CD4-positive, alpha-beta T cell treated with Interleukin-15 for 1 hour (primary cell): Measurements from ENCODE around the gene PTRHD1.

Source experiments
- DNase-seq: peaks from one replicate; pipeline ENCODE4 v3.0.0-alpha.2; 2020

Gene PTRHD1

GRCh38 chr2:24749069-24749691 lies 44.0 kb downstream of the PTRHD1 start:
- no peak for DNase-seq

DNA sequence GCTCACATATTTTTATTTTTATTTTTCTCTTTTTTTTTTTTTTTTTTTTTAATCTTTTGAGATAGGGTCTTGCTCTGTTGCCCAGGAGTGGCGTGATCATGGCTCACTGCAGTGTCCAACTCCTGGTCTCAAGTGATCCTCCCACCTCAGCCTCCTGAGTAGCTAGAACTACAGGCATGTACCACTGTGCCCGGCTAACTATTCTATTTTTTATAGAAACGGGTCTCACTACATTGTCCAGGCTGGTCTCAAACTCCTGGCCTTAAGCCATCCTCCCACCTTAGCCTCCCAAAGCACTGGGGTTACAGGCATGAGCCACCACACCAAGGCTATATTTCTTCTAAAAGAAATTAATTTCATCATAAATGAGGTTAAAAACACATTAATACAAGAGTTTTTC lies 45.9 kb downstream of the PTRHD1 start:
- no peak for DNase-seq

- DNase-seq: no peak
Measured at GRCh38 chr2:24745825-24746224, 47.4 kb downstream of the PTRHD1 start.

DNA sequence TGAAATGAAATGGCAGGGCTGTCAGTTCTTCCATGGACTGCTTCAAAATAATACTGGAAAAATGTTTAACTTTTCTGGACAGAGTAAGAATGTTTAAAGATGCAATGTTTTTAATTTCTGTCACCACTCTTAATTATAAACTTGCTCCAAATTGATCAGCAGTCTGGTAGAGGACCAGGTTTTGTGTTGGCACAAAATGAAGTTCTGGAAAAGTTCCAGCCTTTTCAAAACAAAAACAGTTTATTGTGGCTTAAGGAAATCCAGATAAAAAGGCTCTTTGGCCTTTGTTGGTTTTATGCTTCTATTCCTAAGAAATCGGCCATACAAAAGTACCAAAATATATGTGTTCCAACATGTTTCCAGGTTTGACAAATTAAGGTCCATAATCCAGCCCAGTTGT lies 48.8 kb downstream of the PTRHD1 start:
- DNase-seq: no peak

DNA sequence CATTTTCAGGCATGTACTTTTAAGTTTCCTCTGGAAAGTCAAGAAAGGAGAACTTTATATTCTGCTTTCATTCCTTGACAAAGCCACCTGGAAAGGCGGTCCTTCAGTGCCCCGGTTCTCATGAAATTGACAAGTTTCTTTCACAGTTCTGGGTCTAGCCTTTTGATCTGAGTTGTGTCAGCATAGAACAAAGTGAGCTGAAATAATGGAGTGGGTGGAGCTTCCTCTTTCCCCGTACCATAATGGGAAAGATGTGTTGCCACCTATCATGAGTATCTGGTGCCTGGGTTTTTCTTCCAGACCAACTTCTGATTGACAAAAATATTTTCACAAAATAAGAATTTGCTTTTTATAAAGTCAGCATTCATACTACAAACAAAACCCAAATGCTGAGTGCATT lies 49.3 kb downstream of the PTRHD1 start:
- no peak for DNase-seq

GRCh38 chr2:24742730-24743129 lies 50.5 kb downstream of the PTRHD1 start:
- DNase-seq: no peak

- DNase-seq: no peak
Measured at GRCh38 chr2:24740142-24740541, 53.0 kb downstream of the PTRHD1 start.
